Measurements from ENCODE around the gene PRIMPOL. TPM values are rescaled to one million over a fixed set of nuclear protein-coding genes. Genes with fewer than 3 reads are reported as not detected.

Gene PRIMPOL
- total and polyA plus RNA-seq, 9 of the 15 experiments (the other 6 are each of a cell fraction or from before 2014, with no cell fraction given): 11.0 to 32.0 (median 16.1) TPM

- TF ChIP-seq HOXB6 (CRISPR knock-in tag; IDR thresholded peaks at IDR 0.05; ENCODE audit: borderline replicate concordance): 0 out of 2 replicates have a peak, but pooled peaks have one; percentile 30
- TF ChIP-seq MXI1 (IDR thresholded peaks at IDR 0.05; ENCODE audit: low read depth, low read length): no peak
- 0 out of 2 replicates have a peak, but pooled peaks have one; percentile 33 for TF ChIP-seq CC2D1A (IDR thresholded peaks at IDR 0.05)
- peak in 1 of 2 experiments; percentile 46; a peak in 1 of 4 replicates for TF ChIP-seq HDAC1 (IDR thresholded peaks at IDR 0.05)
- TF ChIP-seq MTA3 (IDR thresholded peaks at IDR 0.05; ENCODE audit: borderline replicate concordance): 0 out of 2 replicates have a peak, but pooled peaks have one; percentile 51
- TF ChIP-seq MEIS2 (IDR thresholded peaks at IDR 0.05; ENCODE audit: partially characterized antibody): peak; percentile 59
- peak; percentile 28; the same call in 1 of the 2 replicates for TF ChIP-seq ZNF395 (CRISPR knock-in tag; IDR thresholded peaks at IDR 0.05)
- 0 out of 2 replicates have a peak, but pooled peaks have one; percentile 31 for TF ChIP-seq TRIM28 (IDR thresholded peaks at IDR 0.05)
- TF ChIP-seq NFRKB (IDR thresholded peaks at IDR 0.05; ENCODE audit: low read depth): peak; percentile 73
- TF ChIP-seq ZNF444 (CRISPR knock-in tag; IDR thresholded peaks at IDR 0.05): no peak
- TF ChIP-seq DNMT1 (IDR thresholded peaks at IDR 0.05): 0 out of 2 replicates have a peak, but pooled peaks have one; percentile 40
- peak; percentile 24 for TF ChIP-seq POLR2B (IDR thresholded peaks at IDR 0.05; ENCODE audit: low read depth, partially characterized antibody)
- no peak for TF ChIP-seq ZNF316 (IDR thresholded peaks at IDR 0.05)
- TF ChIP-seq NR2C1 (IDR thresholded peaks at IDR 0.05): no peak
- TF ChIP-seq NR2C1 (tag; IDR thresholded peaks at IDR 0.05): peak; percentile 5; the same call in 1 of the 2 replicates
- peak; percentile 65; the same call in 1 of the 2 replicates for TF ChIP-seq CBFB (CRISPR knock-in tag; IDR thresholded peaks at IDR 0.05)
- TF ChIP-seq PML (IDR thresholded peaks at IDR 0.05; ENCODE audit: low read length): peak; percentile 2; the same call in 1 of the 2 replicates
- TF ChIP-seq MNT (conservative IDR thresholded peaks at IDR 0.05): peak in 1 of 2 experiments; percentile 36; a peak in 2 of 4 replicates
- TF ChIP-seq STAT5A (IDR thresholded peaks at IDR 0.05; ENCODE audit: borderline replicate concordance, low read length): no peak
- peak in 1 of 2 experiments; percentile 8; a peak in 2 of 4 replicates for TF ChIP-seq NRF1 (conservative IDR thresholded peaks at IDR 0.05 in 1 of 2, IDR thresholded peaks at IDR 0.05 in 1 of 2)
Observed at GRCh38 chr4:184649971-184650855, 675 bp downstream of the PRIMPOL start (continued).

Measured in K562 (cell line).